Brain microvascular endothelial cell (primary cell): ENCODE results near the gene HOXB13.

Source experiments
- DNase-seq: peaks from one replicate; pipeline ENCODE4 v3.0.0-alpha.2; 2020
- H3K27ac ChIP-seq: fragments of 250-450 bp; sonication (Bioruptor Pico); 2 replicates; pipeline ENCODE4 v1.5.1; 2020; ENCODE audit warnings: mild to moderate bottlenecking, moderate library complexity
- H3K27me3 ChIP-seq: fragments of 250-450 bp; sonication (Bioruptor Pico); replicated peaks from 2 replicates; pipeline ENCODE4 v1.5.1; 2020; ENCODE audit warnings: mild to moderate bottlenecking
- H3K36me3 ChIP-seq: fragments of 250-450 bp; sonication (Bioruptor Pico); replicated peaks from 2 replicates; pipeline ENCODE4 v1.5.1; 2020; ENCODE audit warnings: mild to moderate bottlenecking
- H3K4me3 ChIP-seq: 2 replicates; pipeline ENCODE4 v1.5.1; 2011; ENCODE audit warnings: low read depth, mild to moderate bottlenecking, control low read depth, low read length, moderate library complexity
- CTCF ChIP-seq: IDR thresholded peaks from 2 replicates; pipeline ENCODE4 v1.5.1; 2011; ENCODE audit warnings: low read depth, mild to moderate bottlenecking, moderate library complexity, low read length, control low read depth, inconsistent platforms; ENCODE audit errors: missing control alignments
- in situ Hi-C: cut with HindIII; loops from 2 replicates; pipeline ENCODE4 v1.10.0; 2017; ENCODE audit warnings: low sequenced_read_pairs, low pct_ligation_motif_present

The HOXB13 gene

GRCh38 chr17:48722201-48722907 is 6.2 kb downstream of the HOXB13 start, which contains the start of gene PRAC1:
Gene PRAC1, minus strand, starts transcription at chr17:48722518. Its CDS starts 126 bp downstream, at chr17:48722392.
- in situ Hi-C loops: no loop called here
- DNase-seq: no peak

GRCh38 chr17:48721009-48721402 is 7.5 kb downstream of the HOXB13 start:
- TF ChIP-seq CTCF: no peak
- no peak overlapping the region for H3K4me3 ChIP-seq
- in situ Hi-C loops: no loop called here
- no peak for DNase-seq
- no peak overlapping the region for H3K27ac ChIP-seq
- H3K27me3 ChIP-seq: peaks cover 87% of the 10 kb centered on the region
- H3K36me3 ChIP-seq: no peaks in the 10 kb centered on the region

More at GRCh38 chr17:48722201-48722907, 6.2 kb downstream of the HOXB13 start, which contains the start of gene PRAC1:
- Histone ChIP-seq H3K4me3 (no peak within 1 kb of the TSS), H3K36me3 (no peaks in the 10 kb centered on the region), H3K27ac (no peak within 1 kb of the TSS), H3K27me3 (peaks cover 98% of the 10 kb centered on the region)
- no peak for TF ChIP-seq CTCF

GRCh38 chr17:48720266-48721008 is 8.1 kb downstream of the HOXB13 start:
- Histone ChIP-seq H3K36me3 (no peaks in the 10 kb centered on the region), H3K27ac (no peak overlapping the region), H3K27me3 (peaks cover 85% of the 10 kb centered on the region), H3K4me3 (no peak overlapping the region)
- no peak for TF ChIP-seq CTCF
- DNase-seq: no peak
- in situ Hi-C loops: no loop called here

GRCh38 chr17:48719642-48720265 is 8.8 kb downstream of the HOXB13 start:
- no peak for DNase-seq
- in situ Hi-C loops: no loop called here
- Histone ChIP-seq H3K27ac (no peak overlapping the region), H3K4me3 (no peak overlapping the region), H3K36me3 (no peaks in the 10 kb centered on the region), H3K27me3 (peaks cover 83% of the 10 kb centered on the region)
- TF ChIP-seq CTCF: no peak

GRCh38 chr17:48718761-48719641 is 9.5 kb downstream of the HOXB13 start:
- peaks cover 77% of the 10 kb centered on the region for H3K27me3 ChIP-seq
- no peak for DNase-seq
- no peaks in the 10 kb centered on the region for H3K36me3 ChIP-seq
- no peak overlapping the region for H3K27ac ChIP-seq
- in situ Hi-C loops: no loop called here
- TF ChIP-seq CTCF: no peak
- no peak overlapping the region for H3K4me3 ChIP-seq
